GM18909 (cell line): Measurements from ENCODE around the gene PIGS.

Experiments
- ATAC-seq: cut with Tn5 transposase; IDR thresholded peaks from one replicate; pipeline ENCODE4 v1.9.1; 2021; ENCODE audit warnings: mild to moderate bottlenecking; ENCODE audit not compliant: unreplicated experiment, poor library complexity

Gene PIGS

DNA sequence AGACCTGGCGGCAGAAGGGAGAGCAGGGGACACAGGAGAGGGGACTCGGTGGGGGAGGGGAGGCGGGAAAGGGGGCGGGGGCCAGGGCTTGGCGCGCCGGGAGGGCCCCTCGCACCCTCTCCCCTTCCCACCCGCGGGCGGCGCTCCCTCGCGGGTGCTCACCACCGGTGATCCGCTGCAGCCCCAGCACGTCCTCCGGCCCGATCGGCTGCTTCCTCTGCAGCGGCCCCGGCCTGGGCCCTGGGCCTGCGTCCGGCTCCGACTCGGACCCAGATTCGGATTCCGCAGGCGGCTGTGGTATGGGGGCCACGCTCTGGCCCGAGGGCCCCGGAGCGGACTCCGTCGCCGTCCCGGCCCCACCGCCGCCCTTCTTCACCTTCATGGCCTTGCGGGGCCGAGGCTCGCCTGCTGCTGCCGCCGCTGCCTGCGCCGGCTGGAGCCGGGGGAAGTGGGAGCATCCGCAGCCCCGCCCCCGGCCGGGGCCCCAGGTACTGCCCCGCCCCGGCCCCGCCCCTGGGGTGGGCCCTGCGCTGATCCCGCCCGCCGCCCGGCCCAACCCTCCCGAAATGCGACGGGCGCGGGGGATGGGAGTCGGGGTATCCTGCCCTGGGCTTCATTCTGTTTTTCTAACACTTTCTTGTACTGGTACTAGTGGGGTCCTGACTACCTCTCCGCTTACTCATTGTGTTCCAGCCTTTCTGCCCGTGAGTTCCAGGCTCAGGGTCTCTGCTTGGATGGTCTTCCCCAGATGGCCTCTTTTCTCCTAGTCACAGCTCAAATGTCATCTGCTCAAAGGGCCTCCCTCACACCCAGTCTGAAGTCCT, 18.9 kb downstream of the PIGS start, which contains the start of gene UNC119:
UNC119 (minus strand) TSS at position 449 of the 824 bp plus-strand sequence; CDS start at position 382, 67 bp downstream.
- ATAC-seq: peak; percentile 42

DNA sequence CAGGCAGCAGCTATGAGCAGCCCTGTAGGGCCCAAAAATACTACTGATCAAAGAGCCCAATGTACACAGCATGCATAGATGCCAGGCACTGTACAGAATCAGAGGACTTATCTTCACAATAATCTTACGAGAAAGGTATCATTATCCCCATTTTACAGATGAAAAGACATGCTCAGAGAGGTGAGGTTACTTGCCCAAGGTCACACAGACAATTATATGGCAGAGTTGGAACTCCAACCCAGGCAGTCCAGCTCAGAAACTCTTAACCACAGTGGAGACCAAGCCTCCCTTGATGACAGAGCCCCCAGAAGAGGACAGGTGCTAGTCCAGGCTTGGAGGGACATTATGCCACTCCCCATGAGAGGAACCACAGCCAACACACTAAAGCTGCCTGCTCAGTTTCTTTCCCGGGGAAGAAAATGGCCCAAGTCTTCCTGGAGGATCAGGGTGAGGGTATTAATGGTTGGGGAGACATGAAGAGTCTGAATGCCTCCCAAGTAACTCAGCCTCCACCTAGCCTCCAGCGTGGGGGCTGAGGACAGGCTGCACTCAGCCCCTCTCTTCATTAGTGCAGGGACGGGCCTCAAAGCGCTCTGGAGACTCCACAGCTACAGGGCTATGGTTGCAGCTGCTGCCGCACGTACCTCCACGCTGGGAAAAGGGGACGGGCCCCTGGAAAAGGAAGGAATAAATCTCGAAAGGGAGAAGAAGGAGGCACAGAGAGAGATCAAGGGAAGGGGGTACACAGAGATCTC, 19.7 kb downstream of the PIGS start:
- no peak for ATAC-seq

DNA sequence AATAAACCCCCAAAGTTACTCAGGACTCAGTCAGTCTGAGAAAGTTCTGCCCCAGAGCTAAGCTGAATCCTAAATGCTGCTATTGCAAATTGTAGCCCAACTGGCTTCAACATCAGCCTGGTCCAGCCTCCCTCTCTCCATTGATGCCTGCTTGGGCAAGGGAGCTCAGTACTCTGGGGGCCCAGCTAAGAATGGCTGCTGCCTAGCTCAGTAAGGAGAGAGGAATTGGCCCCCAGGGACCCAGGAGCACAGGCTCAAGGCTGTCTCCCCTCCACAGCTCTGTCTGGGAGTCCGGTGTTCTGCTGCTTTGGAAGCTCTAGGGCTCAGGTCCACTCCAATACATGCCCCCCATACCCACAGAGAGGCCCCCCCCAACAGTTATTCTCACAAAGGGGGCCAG, 20.5 kb downstream of the PIGS start:
- ATAC-seq: no peak

DNA sequence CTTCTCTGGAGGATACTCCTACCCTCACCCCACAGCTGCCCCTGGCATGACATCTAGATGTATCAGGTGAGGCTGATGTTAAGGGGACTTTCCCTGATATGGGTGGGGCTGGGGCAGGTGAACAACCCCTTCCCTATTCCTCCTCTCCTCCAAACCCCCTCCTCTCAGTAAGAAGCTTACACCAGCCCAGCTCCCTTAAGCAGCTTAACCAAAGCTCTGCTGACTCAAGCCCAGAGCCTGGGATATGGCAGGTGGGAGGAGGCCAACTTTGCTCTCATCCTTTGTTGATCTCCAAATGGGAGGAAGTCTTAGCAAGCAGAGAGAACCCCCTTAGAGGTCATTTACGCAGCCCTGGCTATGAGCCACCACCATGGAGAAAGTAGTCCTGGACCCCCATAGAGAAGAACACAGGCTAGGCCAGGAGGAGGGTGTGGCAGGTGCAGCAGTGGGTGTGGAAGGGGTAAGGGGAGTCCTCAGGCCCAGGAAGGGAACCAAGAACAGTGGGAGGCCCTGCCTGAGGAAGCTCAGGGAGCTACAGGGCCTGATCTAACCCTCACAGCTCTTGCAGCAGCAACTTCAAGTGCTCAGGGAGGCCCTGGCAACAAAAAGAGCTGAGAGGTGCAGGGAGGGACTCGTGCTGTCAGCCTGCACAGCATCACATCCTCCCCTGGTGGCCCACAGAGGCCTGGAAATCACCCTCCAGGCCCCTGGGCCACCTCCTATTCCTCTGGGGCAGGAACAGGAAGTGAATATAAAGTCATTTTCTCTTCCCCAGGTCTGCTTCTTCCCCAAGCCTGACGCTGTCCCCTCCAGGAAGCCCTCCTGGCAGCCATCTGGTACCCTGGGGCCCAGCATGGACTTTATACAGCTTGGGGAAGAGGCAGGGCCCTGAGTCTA, 21.8 kb downstream of the PIGS start:
- no peak for ATAC-seq

DNA sequence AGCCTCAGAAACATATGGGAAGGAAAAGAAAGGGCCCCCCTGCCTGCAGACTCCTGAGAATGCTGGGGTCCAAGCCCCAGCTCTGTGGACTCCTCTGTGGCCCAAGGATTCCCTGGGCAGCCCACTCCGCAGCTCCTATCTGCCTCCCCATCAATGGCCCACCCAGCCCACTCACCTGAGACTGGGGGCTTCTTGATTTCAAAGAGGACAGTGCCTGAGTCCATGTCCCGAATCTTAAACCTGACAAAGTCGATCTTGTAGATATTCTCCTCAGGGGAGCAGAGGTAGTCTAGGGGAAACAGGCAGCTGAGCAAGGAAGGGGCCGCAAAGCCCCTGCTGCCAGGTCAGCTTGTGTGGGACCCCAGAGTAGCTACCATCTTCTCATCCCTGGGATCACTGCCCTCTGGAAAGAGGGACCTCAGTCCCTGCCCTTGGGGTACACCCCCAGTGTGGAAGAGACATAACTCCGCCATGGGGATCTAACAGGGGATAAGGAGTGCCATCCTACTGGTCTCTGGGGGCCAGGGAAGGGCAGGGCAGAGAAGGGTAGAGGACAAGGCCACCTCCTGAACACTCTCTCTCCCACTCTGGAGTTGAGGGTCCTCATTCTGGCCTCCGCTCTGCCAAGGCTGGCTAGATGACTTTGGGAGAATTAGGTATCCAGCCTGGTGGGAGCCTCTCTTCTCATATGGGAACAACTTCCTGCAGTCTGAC, 22.8 kb downstream of the PIGS start:
- no peak for ATAC-seq

DNA sequence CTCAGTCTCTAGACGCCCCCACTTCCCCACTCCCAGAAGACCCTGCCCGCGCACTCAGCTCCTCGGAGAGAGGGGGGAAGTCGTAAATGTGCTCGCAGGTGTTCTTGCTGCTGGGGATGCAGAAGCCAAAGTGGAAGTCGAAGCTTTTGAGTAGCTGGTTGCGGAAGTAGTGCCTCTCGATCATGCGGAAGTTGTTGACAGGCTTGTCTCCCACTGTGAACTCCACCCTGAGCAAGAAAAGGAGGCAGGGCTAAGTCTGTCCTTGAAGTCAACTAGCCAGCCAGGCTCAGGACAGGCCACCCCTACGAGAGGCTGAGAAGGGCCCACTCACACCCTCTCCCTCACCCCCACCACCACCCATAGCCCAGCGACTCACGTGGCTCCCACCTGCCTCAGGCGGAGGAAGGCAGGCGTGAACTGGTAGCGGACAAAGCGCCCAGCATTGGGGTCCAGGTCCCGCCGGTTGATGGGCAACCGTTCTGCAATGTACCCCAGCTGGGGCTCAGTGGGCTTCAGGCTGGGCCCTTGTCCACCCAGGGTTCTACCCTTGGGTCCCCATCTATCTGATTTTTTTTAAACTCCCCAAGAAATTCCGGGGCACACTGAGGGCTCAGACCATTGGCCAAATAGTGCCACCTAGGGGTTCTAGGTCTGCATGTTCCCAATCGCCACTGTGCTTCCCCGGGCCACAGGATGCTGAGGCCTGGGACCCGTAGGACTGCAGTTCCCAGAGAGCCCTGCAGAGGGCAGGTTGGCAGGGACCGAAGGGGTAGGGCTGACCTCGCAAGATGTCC, 23.5 kb downstream of the PIGS start:
- peak; percentile 51 for ATAC-seq

DNA sequence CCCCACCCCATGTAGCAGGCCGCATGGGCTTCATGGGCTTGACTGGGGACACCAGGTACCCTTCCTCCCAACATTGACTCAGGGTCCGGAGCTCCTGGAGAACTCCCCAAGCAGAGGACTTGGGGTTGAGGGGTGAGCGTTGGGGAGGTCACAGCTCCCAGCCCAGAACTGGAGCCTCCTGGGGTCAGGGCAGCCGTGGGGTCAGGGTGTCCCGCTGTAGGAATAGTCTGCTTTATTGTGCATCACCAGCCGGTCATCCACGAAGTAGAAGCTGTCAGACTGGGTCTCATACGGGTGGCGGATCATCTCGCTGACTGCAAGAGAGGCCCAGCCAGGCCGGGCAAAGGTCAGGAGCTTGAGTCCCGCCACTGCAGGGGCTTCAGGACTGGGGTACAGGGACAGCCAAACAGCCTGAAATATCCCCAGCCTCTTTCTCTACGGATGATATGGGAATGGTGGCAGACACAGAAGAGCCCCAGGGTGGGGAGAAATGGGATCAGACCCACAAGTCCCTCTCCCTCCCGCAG, 24.2 kb downstream of the PIGS start:
- ATAC-seq: no peak

DNA sequence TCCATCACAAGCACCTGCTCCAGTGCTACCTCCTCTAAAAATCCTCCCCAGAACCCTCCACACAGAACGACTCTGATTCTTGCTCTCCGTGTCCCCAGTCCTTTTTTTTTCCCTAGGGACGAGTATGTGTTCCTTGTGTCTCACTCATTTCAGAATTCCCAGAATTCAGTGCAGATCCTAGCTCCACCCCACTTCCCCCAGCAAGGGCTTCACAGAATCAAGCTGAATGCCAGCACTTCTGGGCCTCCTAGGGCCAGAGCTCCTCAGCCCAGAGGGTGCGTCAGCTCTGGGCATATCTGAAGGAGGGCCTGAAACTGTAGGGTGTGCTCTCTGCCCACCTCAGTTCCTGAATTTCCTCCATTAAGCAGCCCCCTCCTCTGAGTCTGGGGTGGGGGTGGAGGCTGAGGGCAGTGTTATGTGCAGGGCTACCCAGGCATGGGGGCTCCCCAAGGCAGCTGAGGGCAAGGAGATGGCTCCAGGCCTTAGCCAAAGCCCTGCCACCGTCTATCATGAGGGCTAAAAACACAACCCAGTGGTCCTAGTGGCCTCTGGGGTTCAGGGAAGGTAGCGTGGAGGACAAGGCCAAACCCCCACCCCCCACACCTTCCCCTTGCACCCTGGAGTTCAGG, 25.4 kb downstream of the PIGS start:
- ATAC-seq: no peak

DNA sequence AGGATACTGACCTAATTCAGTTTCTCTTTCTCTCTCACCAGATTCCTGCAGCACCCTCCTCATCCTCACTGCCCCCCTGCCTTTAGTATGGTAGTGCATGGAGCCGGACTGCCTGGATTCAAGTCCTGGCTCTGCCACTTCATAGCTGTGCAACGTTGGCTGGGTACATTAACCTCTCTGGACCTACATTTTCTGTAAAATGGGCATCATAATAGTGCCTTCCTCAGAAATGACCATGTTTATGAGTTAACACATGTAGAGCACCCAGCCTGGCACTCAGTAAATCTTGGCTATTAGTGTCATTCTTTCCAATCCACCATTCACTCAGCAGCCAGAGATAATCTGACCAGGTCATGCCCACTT, 26.2 kb downstream of the PIGS start:
- no peak for ATAC-seq

DNA sequence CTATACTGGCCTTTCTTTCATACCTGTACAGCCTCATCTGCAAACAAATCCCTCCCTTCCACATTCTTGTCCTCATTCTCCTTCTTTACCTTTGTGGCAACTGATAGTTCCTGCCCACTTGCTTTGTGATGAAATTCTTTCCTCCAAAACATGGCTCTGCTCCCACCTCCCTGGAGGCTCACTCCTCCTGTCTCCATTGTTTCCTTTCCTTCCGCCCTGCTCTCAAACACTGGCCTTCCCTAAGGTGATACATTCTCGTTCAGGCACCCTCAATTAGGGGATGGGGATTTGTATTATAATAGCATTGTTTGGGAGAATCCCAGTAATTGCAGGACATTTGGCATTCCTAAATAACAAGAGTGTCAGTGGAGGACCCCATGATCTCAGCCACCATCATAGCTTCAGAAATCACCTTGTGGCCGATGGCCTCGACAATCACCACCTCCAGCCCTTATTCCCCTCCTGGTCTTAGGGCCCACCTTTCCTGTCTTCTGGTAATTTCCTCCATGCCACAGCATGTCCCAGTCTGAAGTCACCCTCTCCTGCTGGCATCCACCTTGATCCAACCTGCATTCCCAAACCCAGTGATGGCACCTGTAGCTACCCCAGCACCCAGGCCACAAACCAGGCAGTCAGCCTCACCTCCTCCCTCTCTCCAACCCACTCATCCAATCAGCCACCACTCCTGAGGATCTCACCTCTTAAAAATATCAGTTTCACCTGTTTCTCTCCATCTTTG, 26.8 kb downstream of the PIGS start:
- no peak for ATAC-seq

DNA sequence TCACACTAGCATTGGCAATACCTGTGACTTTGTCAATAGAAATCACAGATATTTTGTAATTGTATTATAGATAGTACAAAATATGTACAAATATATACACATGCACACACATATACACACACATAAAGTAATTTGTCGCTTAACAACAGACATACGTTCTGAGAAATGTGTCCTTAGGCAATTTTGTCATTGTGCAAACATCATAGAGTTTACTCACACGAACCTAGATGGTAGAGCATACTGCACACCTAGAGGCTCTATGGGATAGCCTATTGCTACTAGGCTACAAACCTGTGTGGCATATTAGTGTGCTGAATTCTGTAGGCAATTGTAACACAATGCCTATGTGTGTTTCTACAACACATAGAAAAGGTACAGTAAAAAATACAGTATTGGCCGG, 29.9 kb downstream of the PIGS start:
- ATAC-seq: no peak

DNA sequence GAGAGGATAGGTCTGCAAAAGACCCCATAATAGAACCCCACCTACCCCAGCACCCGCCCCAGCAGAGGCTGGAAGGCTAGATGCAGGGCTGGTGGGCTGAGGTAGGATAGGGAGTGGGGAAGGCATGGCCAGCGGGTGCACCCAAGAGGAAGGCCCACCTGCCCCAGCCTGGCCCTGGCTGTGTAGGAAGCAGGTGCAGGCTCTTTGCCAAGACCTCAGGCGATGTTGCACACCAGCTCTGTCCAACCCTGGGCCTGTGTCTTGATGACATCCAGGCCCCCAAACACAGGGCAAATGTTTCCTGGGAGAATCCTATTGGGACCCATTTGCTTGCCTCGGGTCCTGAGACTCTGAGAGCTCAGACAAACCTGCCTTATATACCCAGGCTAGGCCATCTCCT, 31.1 kb downstream of the PIGS start:
- no peak for ATAC-seq

DNA sequence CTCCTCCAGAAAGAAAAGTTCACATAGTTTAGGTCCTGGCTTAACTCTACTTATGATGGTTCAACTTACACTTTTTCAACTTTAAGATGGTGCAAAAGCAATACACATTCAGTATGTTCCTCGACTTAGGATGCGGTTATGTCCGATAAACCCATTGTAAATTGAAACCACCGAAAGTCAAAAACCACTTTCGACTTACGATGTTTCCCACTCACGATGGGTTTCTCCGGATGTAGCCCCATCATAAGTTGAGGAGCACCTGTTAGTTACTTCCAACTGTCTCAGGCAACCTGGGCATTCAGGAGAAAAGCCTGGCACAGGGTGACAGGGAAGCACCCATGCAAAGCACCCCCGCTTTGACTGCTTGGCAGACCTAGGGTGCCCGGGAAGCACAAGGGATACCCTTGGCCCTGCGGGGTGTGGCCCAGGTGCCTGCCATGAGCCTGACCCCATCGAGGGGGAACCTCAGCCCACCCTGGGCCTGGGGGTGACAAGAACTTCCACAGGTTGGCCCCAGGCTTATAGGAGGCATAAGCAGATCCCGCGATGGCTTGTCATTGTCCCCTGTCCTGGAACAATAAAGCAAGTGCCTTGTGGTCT, 32.9 kb downstream of the PIGS start:
- no peak for ATAC-seq

DNA sequence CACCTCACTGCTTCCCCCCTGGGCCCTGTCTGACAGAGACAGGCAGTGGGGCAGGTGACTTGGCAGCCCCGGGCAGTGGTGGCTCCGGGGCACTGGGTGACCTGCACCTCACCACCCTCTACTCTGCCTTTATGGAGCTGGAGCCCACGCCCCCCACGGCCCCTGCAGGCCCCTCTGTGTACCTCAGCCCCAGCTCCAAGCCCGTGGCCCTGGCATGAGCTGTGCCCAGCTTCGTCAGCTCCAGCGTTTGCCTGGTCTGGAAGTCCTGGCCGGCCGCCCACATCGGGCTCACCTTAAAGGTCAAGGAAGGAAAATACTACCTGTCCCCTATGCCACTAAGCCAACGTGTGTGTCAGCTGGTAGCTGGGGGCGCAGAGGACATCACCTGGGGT, 34.1 kb downstream of the PIGS start:
- no peak for ATAC-seq

DNA sequence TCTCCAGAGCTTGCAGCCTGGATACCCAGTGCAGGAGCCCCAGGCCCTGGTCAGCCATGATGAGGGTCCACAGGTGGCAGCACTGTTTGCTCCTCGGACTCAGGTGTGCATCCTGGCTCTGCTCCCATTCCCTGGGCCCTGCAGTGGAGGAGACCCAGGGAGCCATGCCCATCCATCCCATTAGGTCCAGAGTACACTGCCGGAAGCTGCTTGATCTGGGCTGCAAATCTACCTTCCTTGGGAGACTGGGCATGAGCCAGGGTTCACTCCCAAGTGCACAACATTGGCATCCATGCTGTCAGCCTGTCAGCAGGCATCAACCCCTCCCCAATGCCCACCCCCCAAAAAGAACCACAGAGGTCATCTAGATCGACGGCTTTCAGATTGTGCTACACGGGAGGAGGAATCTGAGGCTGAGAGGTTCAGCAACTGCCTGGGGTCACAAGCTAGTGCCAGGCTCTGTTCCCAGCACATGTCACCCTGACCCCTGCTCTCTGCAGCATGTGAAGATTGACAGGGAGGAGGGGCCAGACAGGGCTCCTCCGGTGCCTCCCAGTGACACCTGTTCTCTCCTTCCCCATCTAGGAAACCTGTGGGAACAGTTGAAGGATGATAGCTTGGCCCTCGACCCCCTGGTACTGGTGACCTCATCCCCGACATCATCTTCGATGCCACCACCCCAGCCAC, 34.6 kb downstream of the PIGS start:
- ATAC-seq: no peak

DNA sequence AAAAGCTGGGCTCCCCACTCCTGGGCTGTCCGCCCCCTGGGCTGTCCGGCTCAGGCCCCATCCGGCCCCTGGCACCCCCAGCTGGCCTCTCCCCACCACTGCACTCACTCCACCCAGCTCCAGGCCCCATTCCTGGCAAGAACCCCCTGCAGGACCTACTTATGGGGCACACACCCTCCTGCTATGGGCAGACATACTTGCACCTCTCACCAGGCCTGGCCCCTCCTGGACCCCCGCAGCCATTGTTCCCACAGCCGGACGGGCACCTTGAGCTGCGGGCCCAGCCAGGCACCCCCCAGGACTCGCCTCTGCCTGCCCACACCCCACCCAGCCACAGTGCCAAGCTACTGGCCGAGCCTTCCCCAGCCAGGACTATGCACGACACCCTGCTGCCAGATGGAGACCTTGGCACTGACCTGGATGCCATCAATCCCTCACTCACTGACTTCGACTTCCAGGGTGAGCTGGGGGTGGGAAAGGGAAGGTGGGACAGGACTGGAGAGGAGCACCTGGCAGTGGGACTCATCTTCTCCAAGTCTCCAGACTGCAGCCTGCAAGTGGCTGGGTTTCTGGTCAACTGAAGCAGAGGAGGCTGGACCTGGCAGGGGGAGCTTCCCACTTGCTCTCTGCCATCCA, 36.5 kb downstream of the PIGS start:
- ATAC-seq: no peak
